T-helper 9 cell (primary cell): ENCODE results near the gene TMF1.

Source experiments
- DNase-seq: peaks from one replicate; pipeline ENCODE4 v3.0.0-alpha.2; 2020

The TMF1 gene

GRCh38 chr3:68974711-68975110 is 77.4 kb downstream of the TMF1 start:
- DNase-seq, result no peak

GRCh38 chr3:68973639-68974038 is 78.5 kb downstream of the TMF1 start:
- DNase-seq, result no peak

- DNase-seq, result peak; percentile 1
Measured at GRCh38 chr3:68972358-68972979, 79.7 kb downstream of the TMF1 start.
